OCI-LY1 (cell line): ENCODE data around the gene PACRG.

Source experiments
- H2AFZ ChIP-seq: fragments of 200-600 bp; sonication (generic), shearing (Covaris generic); 2 replicates; pipeline ENCODE4 v1.6.0; 2014; ENCODE audit warnings: antibody characterized with exemption, mild to moderate bottlenecking, low read length
- H3F3A ChIP-seq: fragments of 200-600 bp; sonication (generic), shearing (Covaris generic); 2 replicates; pipeline ENCODE4 v1.6.0; 2014; ENCODE audit warnings: mild to moderate bottlenecking, antibody characterized with exemption, low read length, moderate library complexity; ENCODE audit not compliant: insufficient read depth
- H3K27ac ChIP-seq: fragments of 200-600 bp; sonication (generic); 2 replicates; pipeline ENCODE4 v1.5.1; 2014; ENCODE audit warnings: low read length, mixed run types, mild to moderate bottlenecking, low read depth; ENCODE audit not compliant: poor library complexity, severe bottlenecking
- H3K27me3 ChIP-seq: fragments of 200-600 bp; sonication (generic); 2 replicates; pipeline ENCODE4 v1.6.0; 2014; ENCODE audit warnings: antibody characterized with exemption, mild to moderate bottlenecking, low read length, moderate library complexity; ENCODE audit not compliant: insufficient read depth
- H3K36me3 ChIP-seq: fragments of 200-600 bp; sonication (generic); 2 replicates; pipeline ENCODE4 v1.6.1; 2014; ENCODE audit warnings: mild to moderate bottlenecking, antibody characterized with exemption, low read length, moderate library complexity, mixed read lengths; ENCODE audit not compliant: insufficient read depth
- H3K4me1 ChIP-seq: fragments of 200-600 bp; sonication (generic); 2 replicates; pipeline ENCODE4 v1.5.1; 2014; ENCODE audit warnings: mild to moderate bottlenecking, low read length, moderate library complexity; ENCODE audit not compliant: insufficient read depth, severe bottlenecking
- H3K4me2 ChIP-seq: fragments of 200-600 bp; sonication (generic), shearing (Covaris generic); 2 replicates; pipeline ENCODE4 v1.6.1; 2014; ENCODE audit warnings: low read length
- H3K4me3 ChIP-seq: fragments of 200-600 bp; sonication (generic); 2 replicates; pipeline ENCODE4 v1.5.1; 2014; ENCODE audit warnings: low read length, low read depth, mild to moderate bottlenecking, mixed read lengths; ENCODE audit not compliant: poor library complexity, severe bottlenecking
- H3K79me2 ChIP-seq: fragments of 200-600 bp; shearing (Covaris generic); 2 replicates; pipeline ENCODE4 v1.6.1; 2016; ENCODE audit warnings: mixed run types, low read length, mixed read lengths; ENCODE audit not compliant: insufficient read depth
- H3K9ac ChIP-seq: fragments of 200-600 bp; sonication (generic), shearing (Covaris generic); 2 replicates; pipeline ENCODE4 v1.6.1; 2014; ENCODE audit warnings: mild to moderate bottlenecking, low read length, mixed read lengths
- H3K9me2 ChIP-seq: fragments of 200-600 bp; sonication (generic), shearing (Covaris generic); 2 replicates; pipeline ENCODE4 v1.6.1; 2014; ENCODE audit warnings: low read depth, mild to moderate bottlenecking, low read length, mixed read lengths
- H3K9me3 ChIP-seq: fragments of 200-600 bp; shearing (Covaris generic); 2 replicates; pipeline ENCODE4 v1.6.1; 2014; ENCODE audit warnings: low read length, mixed read lengths
- H4K20me1 ChIP-seq: fragments of 200-600 bp; sonication (generic), shearing (Covaris generic); 2 replicates; pipeline ENCODE4 v1.6.0; 2016; ENCODE audit warnings: mild to moderate bottlenecking, low read length; ENCODE audit not compliant: insufficient read depth
- EZH2 ChIP-seq: fragments of 200-600 bp; sonication (generic), shearing (Covaris generic); IDR thresholded peaks from 2 replicates; pipeline ENCODE4 v1.8.0; 2017; ENCODE audit warnings: borderline replicate concordance, mixed run types, mild to moderate bottlenecking, antibody characterized with exemption, low read length, moderate library complexity, mixed read lengths
- TF ChIP-seq, protein P1 (sequence below): fragments of 200-600 bp; sonication (generic), shearing (Covaris generic); IDR thresholded peaks from 2 replicates; pipeline ENCODE4 v1.5.1; 2017; ENCODE audit warnings: mild to moderate bottlenecking, antibody characterized with exemption, low read length, moderate library complexity, mixed read lengths

Gene PACRG

DNA sequence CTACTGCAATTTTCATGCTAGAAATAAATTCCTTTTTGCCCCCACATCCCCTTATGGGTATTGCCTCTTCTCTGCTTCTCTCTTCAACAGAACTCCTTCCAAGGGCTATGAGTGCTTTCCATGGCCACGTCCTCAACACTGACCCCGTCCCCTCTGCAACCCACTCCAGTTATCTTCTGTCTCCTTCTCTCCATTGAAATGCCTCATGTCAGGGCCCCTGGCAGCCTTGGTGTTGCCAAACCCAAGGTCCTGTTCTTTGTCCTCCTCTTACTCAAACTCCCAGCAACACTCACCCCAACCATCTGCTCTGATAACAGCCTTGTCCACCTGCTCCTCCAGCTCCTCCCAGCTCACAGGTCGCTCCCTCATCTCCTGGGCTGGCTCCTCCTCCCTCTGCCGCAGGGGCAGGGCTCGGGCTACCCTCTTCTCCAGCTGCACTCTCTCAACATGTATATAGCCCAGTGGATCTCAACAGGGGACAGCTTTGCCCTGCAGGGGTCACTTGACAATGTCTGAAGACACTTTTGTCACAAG lies 490.7 kb downstream of the PACRG start:
- Histone ChIP-seq H3F3A (no peaks in the 10 kb centered on the region), H4K20me1 (no peaks in the 10 kb centered on the region), H3K27ac (no peak overlapping the region), H3K27me3 (no peaks in the 10 kb centered on the region), H3K79me2 (no peaks in the 10 kb centered on the region), H3K9me2 (no peaks in the 10 kb centered on the region), H3K36me3 (no peaks in the 10 kb centered on the region), H3K9me3 (no peaks in the 10 kb centered on the region), H2AFZ (no peak overlapping the region), H3K9ac (no peak overlapping the region), H3K4me3 (no peak overlapping the region), H3K4me1 (no peaks in the 10 kb centered on the region), H3K4me2 (no peak overlapping the region)
- TF ChIP-seq EZH2 = no peak
- TF ChIP-seq, protein P1, sequence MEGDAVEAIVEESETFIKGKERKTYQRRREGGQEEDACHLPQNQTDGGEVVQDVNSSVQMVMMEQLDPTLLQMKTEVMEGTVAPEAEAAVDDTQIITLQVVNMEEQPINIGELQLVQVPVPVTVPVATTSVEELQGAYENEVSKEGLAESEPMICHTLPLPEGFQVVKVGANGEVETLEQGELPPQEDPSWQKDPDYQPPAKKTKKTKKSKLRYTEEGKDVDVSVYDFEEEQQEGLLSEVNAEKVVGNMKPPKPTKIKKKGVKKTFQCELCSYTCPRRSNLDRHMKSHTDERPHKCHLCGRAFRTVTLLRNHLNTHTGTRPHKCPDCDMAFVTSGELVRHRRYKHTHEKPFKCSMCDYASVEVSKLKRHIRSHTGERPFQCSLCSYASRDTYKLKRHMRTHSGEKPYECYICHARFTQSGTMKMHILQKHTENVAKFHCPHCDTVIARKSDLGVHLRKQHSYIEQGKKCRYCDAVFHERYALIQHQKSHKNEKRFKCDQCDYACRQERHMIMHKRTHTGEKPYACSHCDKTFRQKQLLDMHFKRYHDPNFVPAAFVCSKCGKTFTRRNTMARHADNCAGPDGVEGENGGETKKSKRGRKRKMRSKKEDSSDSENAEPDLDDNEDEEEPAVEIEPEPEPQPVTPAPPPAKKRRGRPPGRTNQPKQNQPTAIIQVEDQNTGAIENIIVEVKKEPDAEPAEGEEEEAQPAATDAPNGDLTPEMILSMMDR = no peak

DNA sequence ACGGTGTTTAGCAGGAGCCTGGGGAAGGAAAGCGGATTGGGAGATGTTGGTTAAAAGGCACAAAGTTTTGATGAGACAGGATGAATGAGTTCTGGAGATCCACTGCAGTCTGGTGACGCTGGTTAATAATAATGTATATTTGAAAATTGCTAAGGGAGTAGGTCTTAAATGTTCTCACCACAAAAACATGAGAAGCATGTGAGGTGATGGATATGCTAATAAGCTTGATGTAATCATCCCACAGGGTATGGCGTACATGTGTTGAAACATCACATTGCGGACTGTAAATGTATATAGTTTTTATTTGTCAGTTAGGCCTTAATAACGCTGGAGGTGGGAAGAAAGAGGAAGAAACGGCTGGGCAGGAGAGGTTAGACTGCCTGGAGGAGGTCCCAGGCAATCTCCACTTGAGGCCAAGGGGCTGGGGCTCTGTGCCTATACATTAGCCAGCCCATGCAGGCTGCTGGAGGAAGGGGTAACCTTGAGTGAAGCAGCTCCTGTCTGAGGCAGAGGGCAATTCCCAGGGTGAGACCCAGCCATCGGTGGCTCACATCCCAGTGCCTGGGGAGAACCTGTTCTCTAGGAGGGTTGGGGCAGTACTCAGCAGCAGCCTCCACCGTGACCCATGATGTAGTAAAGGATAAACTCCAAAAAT lies 498.5 kb downstream of the PACRG start:
- Histone ChIP-seq H3K27ac (no peak overlapping the region), H3F3A (no peaks in the 10 kb centered on the region), H3K4me3 (no peak overlapping the region), H3K9ac (no peak overlapping the region), H3K36me3 (no peaks in the 10 kb centered on the region), H4K20me1 (no peaks in the 10 kb centered on the region), H3K4me1 (no peaks in the 10 kb centered on the region), H3K27me3 (no peaks in the 10 kb centered on the region), H3K4me2 (no peak overlapping the region), H3K9me3 (no peaks in the 10 kb centered on the region), H3K79me2 (no peaks in the 10 kb centered on the region), H2AFZ (no peak overlapping the region), H3K9me2 (no peaks in the 10 kb centered on the region)
- TF ChIP-seq, protein P1 = no peak
- no peak for TF ChIP-seq EZH2

DNA sequence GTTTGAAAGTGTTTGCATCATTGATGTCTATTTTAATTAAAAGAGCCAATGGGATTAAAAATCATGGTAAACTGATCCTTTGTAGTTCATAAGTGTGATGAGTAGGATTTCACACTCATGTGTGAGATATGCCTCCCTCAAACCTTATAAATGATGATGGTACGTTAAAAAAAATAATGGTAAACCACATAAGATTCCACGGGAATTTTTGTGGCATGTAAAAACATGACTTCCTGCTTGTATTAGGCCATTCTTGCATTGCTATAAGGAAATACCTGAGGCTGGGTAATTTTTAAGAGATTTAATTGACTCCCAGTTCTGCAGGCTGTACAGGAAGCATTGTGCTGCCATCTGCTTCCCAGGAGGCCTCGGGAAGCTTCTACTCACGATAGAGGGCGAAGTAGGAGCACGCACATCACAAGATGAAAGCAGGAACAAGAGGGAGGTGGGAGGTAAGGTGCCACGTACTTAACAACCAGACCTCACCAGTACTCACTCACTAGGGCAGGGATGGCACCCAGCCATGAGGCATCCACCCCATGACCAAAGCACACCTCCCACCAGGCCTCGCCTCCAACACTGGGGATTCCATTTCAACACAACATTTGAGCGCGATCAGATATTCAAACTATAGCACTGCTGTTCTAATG lies 499.2 kb downstream of the PACRG start:
- H3K4me2 ChIP-seq = no peak overlapping the region
- TF ChIP-seq, protein P1 = no peak
- TF ChIP-seq EZH2 = no peak
- H2AFZ ChIP-seq = no peak overlapping the region

More for the DNA sequence above, 499.2 kb downstream of the PACRG start:
- no peaks in the 10 kb centered on the region for H3K36me3 ChIP-seq
- H3K27me3 ChIP-seq = no peaks in the 10 kb centered on the region
- H3K9me3 ChIP-seq = no peaks in the 10 kb centered on the region
- no peak overlapping the region for H3K9ac ChIP-seq
- H3K79me2 ChIP-seq = no peaks in the 10 kb centered on the region
- no peak overlapping the region for H3K4me3 ChIP-seq
- no peaks in the 10 kb centered on the region for H3F3A ChIP-seq
- no peaks in the 10 kb centered on the region for H3K4me1 ChIP-seq
- no peaks in the 10 kb centered on the region for H4K20me1 ChIP-seq
- H3K27ac ChIP-seq = no peak overlapping the region
- no peaks in the 10 kb centered on the region for H3K9me2 ChIP-seq
